ENCODE results near the gene SELL. TPM values are rescaled to one million over a fixed set of nuclear protein-coding genes. Genes with fewer than 3 reads are reported as not detected.

SELL gene
- total and polyA plus RNA-seq, 7 donors, result 0.14 to 3.1 (median 1.1) TPM

GRCh38 chr1:169696273-169697100 lies 14.9 kb downstream of the SELL start:
- Histone ChIP-seq H3K27ac (no peak overlapping the region), H3K4me1 (no peaks in the 10 kb centered on the region), H3K9me3 (no peaks in the 10 kb centered on the region), H3K27me3 (ENCODE audit: insufficient read depth in 3 of 3, low read length in 2 of 3) (peaks cover 0 to 3% (median 0%) of the 10 kb centered on the region in 3 donors), H3K36me3 (ENCODE audit: insufficient read depth in 1 of 2, low read depth in 1 of 2) (no peaks in the 10 kb centered on the region), H3K4me3 (no peak overlapping the region)
- WGBS, 3 donors, result 70 to 73% (median 72%) methylated on average over 3 of the region's 3 CpGs
- no peak for ATAC-seq
- intact Hi-C loops (cut with DNase I), result loop anchor here in 1 of 2 donors (10.0 kb wide), 1 partner anchor 82 kb away; no protein-coding TSS in a partner anchor
- no peak for TF ChIP-seq CTCF (IDR thresholded peaks at IDR 0.05)
- no peak for DNase-seq

GRCh38 chr1:169694304-169695075 lies 16.9 kb downstream of the SELL start:
- peaks cover 0 to 3% (median 0%) of the 10 kb centered on the region in 3 donors for H3K27me3 ChIP-seq (ENCODE audit: insufficient read depth in 3 of 3, low read length in 2 of 3)
- no peak overlapping the region for H3K27ac ChIP-seq
- no peaks in the 10 kb centered on the region for H3K9me3 ChIP-seq
- H3K4me1 ChIP-seq, result no peaks in the 10 kb centered on the region
- no peak for TF ChIP-seq CTCF (IDR thresholded peaks at IDR 0.05)
- no peak for DNase-seq
- no peaks in the 10 kb centered on the region for H3K36me3 ChIP-seq (ENCODE audit: insufficient read depth in 1 of 2, low read depth in 1 of 2)
- no peak for ATAC-seq
- WGBS, 3 donors, result 52 to 61% (median 59%) methylated on average over 5 of the region's 5 CpGs
- no peak overlapping the region for H3K4me3 ChIP-seq
- intact Hi-C loops (cut with DNase I), result loop anchor here in 1 of 2 donors (10.0 kb wide), 1 partner anchor 80 kb away; no protein-coding TSS in a partner anchor

GRCh38 chr1:169692756-169693460 lies 18.5 kb downstream of the SELL start:
- 73 to 83% (median 77%) methylated on average over 4 of the region's 4 CpGs for WGBS, 3 donors
- DNase-seq (no peak), ATAC-seq (no peak)
- Histone ChIP-seq H3K27me3 (ENCODE audit: insufficient read depth in 3 of 3, low read length in 2 of 3) (peaks cover 0 to under 1% (median 0%) of the 10 kb centered on the region in 3 donors), H3K4me1 (no peaks in the 10 kb centered on the region), H3K4me3 (no peak overlapping the region), H3K36me3 (ENCODE audit: insufficient read depth in 1 of 2, low read depth in 1 of 2) (no peaks in the 10 kb centered on the region), H3K9me3 (no peaks in the 10 kb centered on the region), H3K27ac (no peak overlapping the region)
- intact Hi-C loops (cut with DNase I), result loop anchor here in 1 of 2 donors (10.0 kb wide), 1 partner anchor 78 kb away; no protein-coding TSS in a partner anchor
- no peak for TF ChIP-seq CTCF (IDR thresholded peaks at IDR 0.05)

GRCh38 chr1:169690489-169690888 lies 20.9 kb downstream of the SELL start:
- ATAC-seq (no peak), DNase-seq (no peak)
- Histone ChIP-seq H3K4me1 (no peaks in the 10 kb centered on the region), H3K4me3 (no peak overlapping the region), H3K9me3 (no peaks in the 10 kb centered on the region), H3K27me3 (ENCODE audit: insufficient read depth in 3 of 3, low read length in 2 of 3) (no peaks in the 10 kb centered on the region), H3K36me3 (ENCODE audit: insufficient read depth in 1 of 2, low read depth in 1 of 2) (no peaks in the 10 kb centered on the region), H3K27ac (no peak overlapping the region)
- TF ChIP-seq CTCF (IDR thresholded peaks at IDR 0.05), result no peak
- intact Hi-C loops (cut with DNase I), result loop anchor here in 1 of 2 donors (10.0 kb wide), 1 partner anchor 76 kb away; no protein-coding TSS in a partner anchor
